PFSK-1 (cell line): ENCODE data around the gene BFSP2.

ENCODE experiments used
- FOXP2 ChIP-seq: optimal IDR thresholded peaks from 2 replicates; pipeline ENCODE3; 2011; ENCODE audit warnings: borderline replicate concordance, control low read depth, inconsistent platforms; ENCODE audit not compliant: insufficient read depth; ENCODE audit errors: extremely low read length, extremely low read depth
- POLR2AphosphoS5 ChIP-seq: IDR thresholded peaks from 2 replicates; pipeline ENCODE4 v1.6.1; 2012; ENCODE audit warnings: low read depth, mild to moderate bottlenecking, control low read depth, low read length, moderate library complexity
- REST ChIP-seq, 2 experiments: IDR thresholded peaks; 2 replicates each; pipeline versions ENCODE4 v1.6.1 to v1.8.0; 2011 to 2012; ENCODE audit warnings: low read depth in 2 of 2, low read length in 2 of 2, control low read depth in 1 of 2, inconsistent platforms in 1 of 2, mild to moderate bottlenecking in 1 of 2, moderate library complexity in 1 of 2; ENCODE audit not compliant: insufficient read depth in 1 of 2
- SIN3A ChIP-seq: IDR thresholded peaks from 2 replicates; pipeline ENCODE4 v1.6.1; 2012; ENCODE audit warnings: mild to moderate bottlenecking, low read length, moderate library complexity, borderline replicate concordance; ENCODE audit not compliant: insufficient read depth
- TAF1 ChIP-seq: IDR thresholded peaks from 2 replicates; pipeline ENCODE4 v1.6.1; 2012; ENCODE audit warnings: low read length, control low read depth, borderline replicate concordance; ENCODE audit not compliant: insufficient read depth

The BFSP2 gene

GRCh38 chr3:133384331-133385027 is 15.4 kb upstream of the BFSP2 start:
- TF ChIP-seq POLR2AphosphoS5 (no peak), TAF1 (no peak), FOXP2 (no peak), REST (IDR thresholded peaks at IDR 0.05; ENCODE audit: insufficient read depth in 1 of 2, low read depth in 2 of 2, low read length in 2 of 2) (no peak), SIN3A (no peak)

GRCh38 chr3:133386876-133387275 is 13.0 kb upstream of the BFSP2 start:
- TF ChIP-seq TAF1 (no peak), FOXP2 (no peak), POLR2AphosphoS5 (no peak), SIN3A (no peak), REST (IDR thresholded peaks at IDR 0.05; ENCODE audit: insufficient read depth in 1 of 2, low read depth in 2 of 2, low read length in 2 of 2) (no peak)

GRCh38 chr3:133387341-133387740 is 12.5 kb upstream of the BFSP2 start:
- TF ChIP-seq FOXP2 (no peak), SIN3A (no peak), TAF1 (no peak), POLR2AphosphoS5 (no peak), REST (IDR thresholded peaks at IDR 0.05; ENCODE audit: insufficient read depth in 1 of 2, low read depth in 2 of 2, low read length in 2 of 2) (no peak)

GRCh38 chr3:133388696-133389395 is 11.0 kb upstream of the BFSP2 start:
- TF ChIP-seq REST (IDR thresholded peaks at IDR 0.05; ENCODE audit: insufficient read depth in 1 of 2, low read depth in 2 of 2, low read length in 2 of 2) (no peak), SIN3A (no peak), TAF1 (no peak), FOXP2 (no peak), POLR2AphosphoS5 (no peak)
